HG03457 (cell line): Measurements from ENCODE around the gene KCNT2.

Experiments used
- ATAC-seq: cut with Tn5 transposase; IDR thresholded peaks from one replicate; pipeline ENCODE4 v1.9.1; 2021; ENCODE audit warnings: moderate number of reproducible peaks; ENCODE audit not compliant: unreplicated experiment

KCNT2 gene

GRCh38 chr1:196214866-196215265 lies 393.4 kb downstream of the KCNT2 start:
- ATAC-seq: no peak

GRCh38 chr1:196209983-196210382 lies 398.3 kb downstream of the KCNT2 start:
- no peak for ATAC-seq

DNA sequence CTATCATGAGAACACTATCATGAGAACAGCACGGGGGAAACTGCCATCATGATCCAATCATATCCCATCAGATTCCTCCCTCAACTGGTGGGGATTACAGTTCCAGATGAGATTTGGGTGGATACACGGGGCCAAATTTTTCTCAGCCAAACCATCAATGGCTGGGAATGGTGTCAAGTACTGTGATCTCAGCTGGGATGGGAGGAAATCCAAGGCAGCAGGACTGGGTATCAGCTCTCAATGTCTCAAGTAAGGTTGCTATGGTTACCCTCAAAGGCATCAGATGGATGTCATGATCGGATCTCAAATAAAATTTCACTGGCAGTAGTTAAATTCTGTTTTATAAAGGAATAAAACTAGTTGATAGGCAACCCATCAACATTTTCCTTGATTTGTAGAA lies 399.0 kb downstream of the KCNT2 start:
- ATAC-seq: no peak

GRCh38 chr1:196207612-196208217 lies 400.5 kb downstream of the KCNT2 start:
- ATAC-seq: no peak

DNA sequence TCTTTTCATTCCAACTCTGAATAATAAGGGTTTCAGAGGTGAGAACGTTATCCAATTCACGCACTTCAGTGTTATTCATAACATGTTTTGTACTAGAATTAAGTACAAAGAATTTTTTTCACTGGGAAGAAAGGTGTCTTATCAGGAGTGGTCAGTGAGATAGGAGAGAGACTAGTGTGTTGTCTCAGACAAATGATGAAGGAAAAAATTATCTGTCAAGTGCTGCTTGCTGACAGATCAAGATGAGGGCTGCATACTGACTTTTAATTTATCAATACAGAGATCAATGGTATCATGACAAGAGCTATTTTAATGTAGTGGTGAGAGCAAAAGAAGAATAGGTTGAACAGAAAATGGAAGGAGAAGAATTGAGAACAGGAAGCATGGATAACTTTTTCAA lies 402.4 kb downstream of the KCNT2 start:
- ATAC-seq: no peak

DNA sequence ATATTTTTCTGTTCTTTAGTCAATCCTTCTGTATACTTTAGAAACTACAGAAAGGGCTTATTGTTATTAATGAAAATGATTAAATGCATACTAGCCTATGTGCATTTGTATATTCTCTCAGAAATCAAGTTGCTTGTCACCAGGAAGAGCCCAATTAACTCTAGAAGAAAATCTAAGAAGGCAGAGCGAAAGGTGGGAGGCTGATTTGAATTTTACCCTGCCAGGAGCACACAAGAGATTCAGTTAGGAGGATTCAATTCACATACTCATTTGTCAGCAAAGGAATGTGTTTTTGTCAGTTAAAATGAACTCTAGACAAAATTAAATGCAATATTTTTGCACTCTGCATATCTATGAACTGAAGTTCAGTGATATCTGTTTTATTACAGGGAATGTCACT lies 411.8 kb downstream of the KCNT2 start:
- ATAC-seq: no peak

DNA sequence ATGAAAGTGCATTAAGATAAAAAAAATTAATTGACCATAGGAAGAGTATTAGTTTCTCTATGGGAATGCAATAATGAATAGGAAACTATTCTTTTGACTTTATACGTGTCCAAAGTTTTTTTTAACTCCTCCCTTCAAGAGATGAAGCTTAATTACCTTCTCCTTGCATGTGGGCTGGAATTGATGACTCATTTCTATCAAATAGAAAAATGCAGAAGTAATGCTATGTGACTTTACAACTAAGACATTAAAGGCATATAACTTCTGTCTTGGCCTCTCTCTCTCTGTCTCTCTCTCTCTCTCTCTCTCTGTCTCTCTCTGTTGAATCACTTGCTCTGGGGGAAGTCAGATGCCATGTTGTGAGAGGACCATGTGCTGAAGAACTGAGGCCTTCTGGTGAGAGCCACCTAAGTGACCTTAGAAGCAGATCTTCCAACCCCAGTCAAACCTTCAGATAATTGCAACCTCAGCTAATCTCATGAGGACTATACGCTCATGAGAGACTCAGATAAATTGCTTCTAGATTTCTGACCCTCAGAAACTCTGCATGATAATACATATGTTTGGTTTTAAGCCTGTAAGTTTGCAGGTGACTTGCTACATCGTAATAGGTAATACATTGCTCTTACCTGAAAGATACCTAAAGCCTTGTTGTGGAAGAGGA lies 414.2 kb downstream of the KCNT2 start:
- ATAC-seq: no peak

DNA sequence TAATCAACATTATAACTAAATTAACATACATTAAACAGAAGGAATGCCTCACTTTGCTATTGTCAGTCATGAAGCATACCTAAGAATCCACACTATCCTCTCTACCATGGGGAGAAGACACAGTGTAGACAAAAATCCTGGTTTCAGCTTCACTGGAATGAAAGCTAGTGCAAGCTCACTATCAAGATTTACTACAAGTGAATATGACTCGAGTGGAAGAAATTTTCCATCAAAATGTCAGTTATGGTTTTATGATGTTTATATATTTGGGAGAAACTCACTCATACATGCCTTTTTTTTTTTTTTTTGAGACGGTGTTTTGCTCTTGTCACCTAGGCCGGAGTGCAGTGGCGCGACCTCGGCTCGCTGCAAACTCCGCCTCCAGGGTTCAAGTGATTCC lies 424.3 kb downstream of the KCNT2 start:
- ATAC-seq: no peak

- ATAC-seq: no peak
Measured at GRCh38 chr1:196181594-196181878, 426.7 kb downstream of the KCNT2 start.

DNA sequence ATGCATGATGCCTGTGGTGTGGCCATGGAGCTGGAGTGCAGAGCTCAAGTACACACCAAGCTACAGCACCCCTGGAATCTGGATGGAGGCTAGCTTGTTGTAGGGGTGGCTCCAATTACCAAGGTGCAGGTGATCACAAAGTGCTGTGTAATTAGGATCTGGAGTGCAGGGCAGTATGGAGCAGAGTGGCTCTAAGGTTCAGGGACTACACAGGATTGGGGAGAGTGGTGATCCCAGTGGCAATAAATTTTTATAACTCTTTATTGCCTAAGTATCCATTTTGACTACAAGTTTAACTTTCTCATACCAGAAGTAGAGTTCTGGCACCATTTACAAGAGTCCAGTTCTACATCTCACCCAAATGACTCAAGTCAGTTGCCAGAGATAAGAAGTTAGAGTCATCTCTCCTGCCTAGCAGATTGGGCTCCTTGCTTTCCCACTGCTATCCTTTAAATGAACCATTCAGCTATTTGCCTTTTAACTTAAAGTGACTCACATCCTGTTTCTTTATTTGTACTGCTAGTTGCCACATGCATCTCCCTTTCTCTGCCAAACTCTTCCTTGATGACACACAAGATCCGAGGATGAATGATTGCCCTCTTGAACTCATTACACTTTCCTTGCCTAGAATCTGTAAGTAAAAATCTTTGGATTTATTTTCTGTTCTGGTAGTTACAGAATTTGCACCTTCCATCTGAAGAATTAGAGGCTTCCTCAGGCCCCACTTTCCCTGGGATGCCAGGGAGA lies 427.2 kb downstream of the KCNT2 start:
- ATAC-seq: no peak

- no peak for ATAC-seq
Measured at GRCh38 chr1:196178083-196178635, 430.1 kb downstream of the KCNT2 start.
